ENCODE results near the gene PGLYRP2.
A peak's percentile ranks its signal among the peaks of the same experiment; 100 is the strongest.

Gene PGLYRP2

GRCh38 chr19:15453906-15454860 lies 25.1 kb downstream of the PGLYRP2 start:
- Histone ChIP-seq H4K20me1 (ENCODE audit: insufficient read depth, low read length) (peaks cover 4% of the 10 kb centered on the region; the same call in 1 of the 2 replicates), H3K9ac (ENCODE audit: low read depth, low read length) (no peak overlapping the region), H3K36me3 (ENCODE audit: insufficient read depth, low read length) (peaks cover 61% of the 10 kb centered on the region), H3K4me3 (ENCODE audit: low read depth in 1 of 2, low read length in 2 of 2) (no peak overlapping the region), H3K27me3 (ENCODE audit: insufficient read depth, low read length, poor library complexity) (no peaks in the 10 kb centered on the region), H2AFZ (ENCODE audit: low read depth, low read length) (no peak overlapping the region), H3K79me2 (ENCODE audit: insufficient read depth, low read length) (no peaks in the 10 kb centered on the region), H3K27ac (ENCODE audit: low read length) (no peak overlapping the region), H3K4me1 (ENCODE audit: insufficient read depth, low read length) (peaks cover 7% of the 10 kb centered on the region), H3K9me3 (ENCODE audit: insufficient read depth, low read length, severe bottlenecking) (no peaks in the 10 kb centered on the region), H3K4me2 (ENCODE audit: insufficient read depth, low read length) (no peak overlapping the region)
- DNase-seq (no peak), ATAC-seq (ENCODE audit: insufficient read depth, low read depth) (no peak)
- TF ChIP-seq CTCF (IDR thresholded peaks at IDR 0.05; ENCODE audit: borderline replicate concordance, extremely low read depth, low read length, poor library complexity, severe bottlenecking) (no peak), EZH2 (IDR thresholded peaks at IDR 0.05; ENCODE audit: borderline replicate concordance, low read depth, low read length, severe bottlenecking) (no peak)

GRCh38 chr19:15453091-15453578 lies 26.2 kb downstream of the PGLYRP2 start:
- Histone ChIP-seq H2AFZ (ENCODE audit: low read depth, low read length) (no peak overlapping the region), H3K4me2 (ENCODE audit: insufficient read depth, low read length) (no peak overlapping the region), H3K27ac (ENCODE audit: low read length) (no peak overlapping the region), H3K9me3 (ENCODE audit: insufficient read depth, low read length, severe bottlenecking) (no peaks in the 10 kb centered on the region), H3K27me3 (ENCODE audit: insufficient read depth, low read length, poor library complexity) (no peaks in the 10 kb centered on the region), H3K36me3 (ENCODE audit: insufficient read depth, low read length) (peaks cover 58% of the 10 kb centered on the region), H3K4me1 (ENCODE audit: insufficient read depth, low read length) (peaks cover 14% of the 10 kb centered on the region), H4K20me1 (ENCODE audit: insufficient read depth, low read length) (peaks cover 4% of the 10 kb centered on the region; the same call in 1 of the 2 replicates), H3K9ac (ENCODE audit: low read depth, low read length) (no peak overlapping the region), H3K79me2 (ENCODE audit: insufficient read depth, low read length) (no peaks in the 10 kb centered on the region), H3K4me3 (ENCODE audit: low read depth in 1 of 2, low read length in 2 of 2) (no peak overlapping the region)
- DNase-seq (no peak), ATAC-seq (ENCODE audit: insufficient read depth, low read depth) (no peak)
- TF ChIP-seq EZH2 (IDR thresholded peaks at IDR 0.05; ENCODE audit: borderline replicate concordance, low read depth, low read length, severe bottlenecking) (no peak), CTCF (IDR thresholded peaks at IDR 0.05; ENCODE audit: borderline replicate concordance, extremely low read depth, low read length, poor library complexity, severe bottlenecking) (no peak)

GRCh38 chr19:15452111-15453047 lies 26.9 kb downstream of the PGLYRP2 start:
- no peak overlapping the region for H3K9ac ChIP-seq (ENCODE audit: low read depth, low read length)
- H2AFZ ChIP-seq (ENCODE audit: low read depth, low read length): no peak overlapping the region
- ATAC-seq (ENCODE audit: insufficient read depth, low read depth) (no peak), DNase-seq (peak; percentile 39)
- H3K27ac ChIP-seq (ENCODE audit: low read length): no peak overlapping the region
- no peak overlapping the region for H3K4me3 ChIP-seq (ENCODE audit: low read depth in 1 of 2, low read length in 2 of 2)
- H3K9me3 ChIP-seq (ENCODE audit: insufficient read depth, low read length, severe bottlenecking): no peaks in the 10 kb centered on the region
- no peaks in the 10 kb centered on the region for H3K27me3 ChIP-seq (ENCODE audit: insufficient read depth, low read length, poor library complexity)
- no peak overlapping the region for H3K4me2 ChIP-seq (ENCODE audit: insufficient read depth, low read length)
- H4K20me1 ChIP-seq (ENCODE audit: insufficient read depth, low read length): peaks cover 4% of the 10 kb centered on the region; the same call in 1 of the 2 replicates
- TF ChIP-seq EZH2 (IDR thresholded peaks at IDR 0.05; ENCODE audit: borderline replicate concordance, low read depth, low read length, severe bottlenecking) (no peak), CTCF (IDR thresholded peaks at IDR 0.05; ENCODE audit: borderline replicate concordance, extremely low read depth, low read length, poor library complexity, severe bottlenecking) (no peak)
- H3K79me2 ChIP-seq (ENCODE audit: insufficient read depth, low read length): no peaks in the 10 kb centered on the region
- H3K4me1 ChIP-seq (ENCODE audit: insufficient read depth, low read length): peaks cover 14% of the 10 kb centered on the region
- H3K36me3 ChIP-seq (ENCODE audit: insufficient read depth, low read length): peaks cover 51% of the 10 kb centered on the region
